ENCODE results near the gene KRTAP2-3.

GRCh38 chr17:41016578-41017215 is 43.2 kb downstream of the KRTAP2-3 start:
- TF ChIP-seq, protein P1, sequence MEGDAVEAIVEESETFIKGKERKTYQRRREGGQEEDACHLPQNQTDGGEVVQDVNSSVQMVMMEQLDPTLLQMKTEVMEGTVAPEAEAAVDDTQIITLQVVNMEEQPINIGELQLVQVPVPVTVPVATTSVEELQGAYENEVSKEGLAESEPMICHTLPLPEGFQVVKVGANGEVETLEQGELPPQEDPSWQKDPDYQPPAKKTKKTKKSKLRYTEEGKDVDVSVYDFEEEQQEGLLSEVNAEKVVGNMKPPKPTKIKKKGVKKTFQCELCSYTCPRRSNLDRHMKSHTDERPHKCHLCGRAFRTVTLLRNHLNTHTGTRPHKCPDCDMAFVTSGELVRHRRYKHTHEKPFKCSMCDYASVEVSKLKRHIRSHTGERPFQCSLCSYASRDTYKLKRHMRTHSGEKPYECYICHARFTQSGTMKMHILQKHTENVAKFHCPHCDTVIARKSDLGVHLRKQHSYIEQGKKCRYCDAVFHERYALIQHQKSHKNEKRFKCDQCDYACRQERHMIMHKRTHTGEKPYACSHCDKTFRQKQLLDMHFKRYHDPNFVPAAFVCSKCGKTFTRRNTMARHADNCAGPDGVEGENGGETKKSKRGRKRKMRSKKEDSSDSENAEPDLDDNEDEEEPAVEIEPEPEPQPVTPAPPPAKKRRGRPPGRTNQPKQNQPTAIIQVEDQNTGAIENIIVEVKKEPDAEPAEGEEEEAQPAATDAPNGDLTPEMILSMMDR (IDR thresholded peaks at IDR 0.05; ENCODE audit: low read length), result no peak
- no peak for TF ChIP-seq EZH2 (IDR thresholded peaks at IDR 0.05; ENCODE audit: borderline replicate concordance, low read length)
